Measurements from ENCODE around the gene CUBN.

CUBN gene

DNA sequence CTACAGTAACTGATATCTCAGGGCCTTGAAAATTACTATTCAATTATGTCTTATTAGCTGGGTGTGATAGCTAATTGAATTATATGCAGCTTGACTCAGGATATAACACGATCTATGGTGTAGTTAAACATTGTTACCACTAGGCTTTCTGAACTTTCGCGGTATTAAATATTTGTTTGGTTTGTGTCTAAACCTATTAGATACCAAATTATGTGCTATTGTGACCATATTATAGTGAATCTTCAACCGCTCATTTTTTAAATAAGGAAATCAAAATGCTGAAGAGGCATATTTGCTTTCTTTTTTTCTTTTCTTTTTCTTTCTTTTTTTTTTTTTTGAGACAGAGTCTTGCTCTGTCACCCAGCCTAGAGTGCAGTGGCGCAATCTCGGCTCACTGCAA lies 213.1 kb downstream of the CUBN start:
- no peak for DNase-seq (ENCODE audit: low read depth)

GRCh38 chr10:16915300-16915699 lies 214.3 kb downstream of the CUBN start:
- no peak for DNase-seq (ENCODE audit: low read depth)

- no peak for DNase-seq (ENCODE audit: low read depth)
Measured at GRCh38 chr10:16913266-16913665, 216.3 kb downstream of the CUBN start.

- DNase-seq (ENCODE audit: low read depth), result no peak
Measured at GRCh38 chr10:16910793-16911164, 218.8 kb downstream of the CUBN start.

GRCh38 chr10:16909961-16910792 lies 219.4 kb downstream of the CUBN start:
- DNase-seq (ENCODE audit: low read depth), result no peak

DNA sequence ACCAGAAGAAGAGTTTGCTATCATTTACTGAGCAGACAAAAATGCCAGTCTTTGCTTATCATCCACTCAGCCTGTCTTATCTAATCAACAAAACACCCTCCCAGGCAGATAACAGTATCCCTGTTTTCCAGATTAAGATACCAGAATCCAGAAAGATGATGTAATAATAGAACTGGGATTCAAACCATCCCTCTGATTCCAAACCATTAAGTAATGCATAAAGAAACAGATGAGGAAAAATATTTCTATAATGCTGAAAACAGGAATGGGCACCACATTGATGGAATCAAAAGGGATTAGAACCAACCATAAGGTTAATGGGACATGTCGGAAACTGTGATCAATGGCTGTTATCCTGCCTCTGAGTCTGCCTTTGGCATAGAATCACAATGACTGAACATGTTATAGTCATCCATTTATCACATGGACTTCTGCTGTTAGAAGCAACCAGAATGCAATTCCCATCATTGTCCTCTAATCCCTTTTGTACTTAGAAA lies 220.3 kb downstream of the CUBN start:
- no peak for DNase-seq (ENCODE audit: low read depth)

GRCh38 chr10:16907687-16908086 lies 221.9 kb downstream of the CUBN start:
- no peak for DNase-seq (ENCODE audit: low read depth)

GRCh38 chr10:16905320-16905719 lies 224.3 kb downstream of the CUBN start:
- DNase-seq (ENCODE audit: low read depth), result no peak

DNA sequence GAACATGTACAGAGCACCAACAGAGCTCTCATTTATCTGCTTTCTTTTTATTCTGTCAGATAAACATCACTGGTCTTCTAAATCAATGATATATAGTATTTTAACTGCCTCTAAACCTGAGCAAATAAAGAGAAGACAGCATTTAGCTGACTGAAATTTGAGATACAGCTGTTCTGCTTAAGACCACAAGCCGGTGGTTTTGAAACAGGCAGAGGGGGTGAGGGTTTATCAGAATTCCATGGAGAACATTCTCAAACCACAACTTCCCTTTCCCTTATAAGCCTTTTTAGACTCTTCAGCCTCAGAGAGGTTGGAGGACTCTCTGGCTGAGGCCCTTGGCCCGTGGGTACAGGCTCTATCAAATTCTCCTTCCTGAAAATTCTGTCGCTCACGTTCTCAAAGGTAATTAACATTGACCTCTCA lies 225.0 kb downstream of the CUBN start:
- DNase-seq (ENCODE audit: low read depth), result no peak

DNA sequence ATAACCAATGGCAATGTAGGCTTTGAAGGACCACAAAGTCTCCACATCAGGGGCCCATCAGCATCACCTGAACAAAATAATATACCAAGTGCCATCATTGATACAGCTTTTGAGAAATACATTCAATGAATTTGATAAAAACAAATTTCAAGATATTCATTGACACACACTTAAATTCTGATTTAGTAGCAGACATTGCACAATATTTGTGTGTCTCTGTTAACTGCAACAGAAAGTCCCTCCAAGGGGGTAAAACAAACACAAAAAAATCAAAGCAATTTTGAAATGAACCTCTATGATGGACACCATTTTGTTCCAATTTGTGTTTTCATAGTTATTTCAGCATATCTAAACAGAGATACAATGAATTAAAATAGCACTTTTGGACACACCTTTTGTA lies 225.6 kb downstream of the CUBN start:
- DNase-seq (ENCODE audit: low read depth), result no peak

GRCh38 chr10:16902606-16903005 lies 227.0 kb downstream of the CUBN start:
- DNase-seq (ENCODE audit: low read depth), result no peak

GRCh38 chr10:16901106-16901505 lies 228.5 kb downstream of the CUBN start:
- no peak for DNase-seq (ENCODE audit: low read depth)

DNA sequence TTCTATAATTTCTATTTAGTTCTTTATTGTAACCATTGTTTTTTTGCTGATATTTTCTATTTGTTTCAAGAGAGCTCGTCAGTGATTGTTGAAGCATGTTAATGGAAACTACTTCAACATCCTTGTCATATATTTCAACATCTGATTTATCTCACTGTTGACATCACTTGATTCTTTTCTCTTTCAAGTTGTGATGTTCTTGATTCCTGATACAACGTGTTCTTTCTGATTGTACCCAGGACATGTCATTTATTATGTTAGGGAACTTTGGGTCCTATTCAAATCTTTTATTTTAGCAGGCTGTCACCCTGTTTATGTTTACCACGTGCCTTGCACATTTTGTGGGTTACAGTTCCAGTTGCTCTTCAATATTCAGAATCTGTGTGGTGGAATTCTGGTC lies 232.6 kb downstream of the CUBN start:
- DNase-seq (ENCODE audit: low read depth), result no peak

GRCh38 chr10:16894821-16895220 lies 234.8 kb downstream of the CUBN start:
- DNase-seq (ENCODE audit: low read depth), result no peak

DNA sequence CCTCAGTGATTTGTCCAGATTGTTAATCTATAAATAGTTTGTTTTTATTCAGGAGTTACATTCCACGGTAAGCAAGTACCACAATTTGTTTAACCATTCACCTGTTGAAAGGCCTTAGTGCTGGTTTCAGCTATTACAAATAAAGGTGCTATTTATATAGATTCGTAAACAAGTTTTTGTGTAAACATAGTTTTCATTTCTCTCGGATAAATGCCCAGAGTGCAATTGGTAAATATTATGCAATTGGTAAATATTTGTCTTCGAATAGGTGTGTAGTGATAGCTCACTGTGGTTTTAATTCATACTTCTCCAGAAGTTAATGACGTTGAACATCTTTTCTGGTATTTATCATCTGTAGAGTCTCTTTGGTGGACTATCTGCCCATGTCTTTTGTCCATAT lies 235.9 kb downstream of the CUBN start:
- no peak for DNase-seq (ENCODE audit: low read depth)

DNA sequence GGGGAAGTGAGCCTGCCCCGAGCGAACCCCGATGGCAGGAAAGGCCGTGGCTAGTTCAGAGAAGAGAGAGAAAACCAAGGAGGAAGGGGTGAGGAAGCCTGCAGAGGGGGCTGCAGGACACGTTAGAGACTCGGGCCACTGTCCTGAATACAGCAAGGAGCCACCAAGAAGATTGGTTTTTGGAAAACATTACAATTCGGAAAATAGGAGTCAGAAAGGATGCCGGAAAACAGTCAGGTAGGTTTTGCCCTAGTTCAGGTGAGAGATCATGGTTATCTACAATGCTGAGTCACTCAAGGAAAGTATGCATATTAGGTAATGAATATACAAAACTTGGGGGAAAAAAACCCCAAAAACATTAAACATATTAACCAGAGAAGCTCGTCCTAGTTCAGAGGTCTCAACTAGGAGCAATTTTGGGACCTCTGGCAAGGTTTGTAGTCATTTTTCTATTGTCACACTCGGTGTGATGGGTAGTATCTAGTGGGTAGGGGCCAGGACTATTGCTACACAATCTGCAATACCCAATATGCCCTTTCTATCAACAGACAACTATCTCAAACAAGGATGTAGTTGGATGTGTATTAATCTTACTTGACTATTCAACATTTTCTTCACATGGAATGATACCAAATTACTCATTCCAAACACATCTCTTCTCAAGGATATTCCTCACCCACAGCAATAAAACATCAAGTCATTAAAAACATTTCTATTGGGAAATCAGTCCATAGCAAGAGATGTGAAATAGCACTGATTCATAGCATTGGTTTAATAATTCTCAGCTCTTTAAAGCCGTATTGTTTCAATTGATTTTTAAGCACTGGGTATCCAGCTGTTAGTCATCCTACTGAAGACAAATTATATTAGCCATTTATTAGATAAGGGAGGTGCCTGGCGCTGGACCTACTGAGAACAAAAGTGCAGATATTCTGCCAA lies 238.0 kb downstream of the CUBN start:
- no peak for DNase-seq (ENCODE audit: low read depth)

DNA sequence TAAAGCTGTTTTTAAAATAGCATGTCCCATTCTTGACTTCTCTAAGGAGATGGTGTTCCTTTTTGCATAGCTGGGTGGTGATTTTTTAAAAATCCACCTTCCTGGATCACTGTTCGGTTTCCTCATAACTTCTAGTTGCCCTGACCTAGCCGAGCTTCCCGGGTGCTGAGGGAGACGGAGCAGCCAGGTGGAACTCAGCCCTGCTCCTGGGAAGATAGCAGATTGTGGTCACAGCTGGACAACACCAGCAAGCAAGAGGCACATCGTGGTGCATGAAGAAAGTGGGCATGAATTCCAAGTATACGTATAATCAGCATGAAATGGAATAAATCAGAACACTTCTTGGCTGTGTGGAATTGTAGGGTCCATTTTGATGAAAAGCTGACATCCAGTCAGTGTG lies 238.9 kb downstream of the CUBN start:
- no peak for DNase-seq (ENCODE audit: low read depth)

DNA sequence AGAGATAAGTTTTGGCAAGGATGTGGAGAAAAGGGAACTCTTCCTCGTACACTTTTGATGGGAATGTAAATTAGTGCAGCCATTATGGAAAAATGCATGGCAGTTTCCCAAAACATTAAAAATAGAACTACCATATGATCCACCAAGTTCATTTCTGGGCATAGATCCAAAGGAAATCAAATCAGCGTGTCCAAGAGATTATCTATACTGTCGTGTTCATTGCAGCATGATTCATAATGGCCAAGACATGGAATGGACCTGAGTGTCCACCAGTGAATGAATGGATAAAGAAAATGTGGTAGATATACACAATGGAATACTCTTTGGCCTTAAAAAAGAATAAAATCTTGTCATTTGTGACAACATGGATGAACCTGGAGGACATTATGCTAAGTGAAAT lies 242.0 kb downstream of the CUBN start:
- no peak for DNase-seq (ENCODE audit: low read depth)

DNA sequence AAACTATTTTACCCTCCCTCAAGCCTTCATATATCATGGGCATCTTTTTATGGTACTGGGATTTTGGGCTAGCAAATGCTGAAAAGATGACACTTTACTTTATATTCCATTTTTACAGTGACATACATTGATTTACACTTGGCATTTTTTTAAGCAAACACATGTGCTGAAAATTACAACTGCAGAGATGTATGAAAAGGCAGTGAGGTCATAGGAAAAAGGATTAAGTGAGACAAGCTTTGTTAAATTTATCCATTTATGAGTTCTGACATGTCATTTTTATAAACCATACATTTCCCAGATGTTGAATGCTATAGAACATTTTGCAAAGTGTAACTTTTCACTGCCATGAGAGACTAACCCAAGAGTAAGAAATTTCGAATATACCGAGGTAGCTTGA lies 243.6 kb downstream of the CUBN start:
- no peak for DNase-seq (ENCODE audit: low read depth)

- no peak for DNase-seq (ENCODE audit: low read depth)
Measured at GRCh38 chr10:16884497-16884896, 245.1 kb downstream of the CUBN start.

DNA sequence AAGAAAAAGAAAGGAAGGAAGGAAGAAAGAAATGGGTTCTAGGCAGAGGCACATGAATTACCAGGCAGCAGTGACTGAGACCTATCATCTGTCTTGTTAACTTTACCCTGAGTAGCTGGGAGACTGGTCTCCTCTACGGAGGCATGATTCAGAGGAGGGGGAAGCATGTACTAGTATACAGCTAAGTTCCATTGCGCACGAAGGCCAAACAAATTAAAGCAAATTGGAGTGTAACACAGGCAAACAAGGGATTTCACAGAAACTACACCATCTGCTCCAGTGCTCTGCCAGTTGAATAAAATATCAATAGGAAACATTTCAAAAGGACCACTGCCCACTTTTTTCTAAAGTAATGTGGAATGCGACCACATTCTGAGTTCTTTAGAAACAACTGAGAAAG lies 246.5 kb downstream of the CUBN start:
- DNase-seq (ENCODE audit: low read depth), result no peak

- DNase-seq (ENCODE audit: low read depth), result no peak
Measured at GRCh38 chr10:16870331-16870730, 259.3 kb downstream of the CUBN start.

DNA sequence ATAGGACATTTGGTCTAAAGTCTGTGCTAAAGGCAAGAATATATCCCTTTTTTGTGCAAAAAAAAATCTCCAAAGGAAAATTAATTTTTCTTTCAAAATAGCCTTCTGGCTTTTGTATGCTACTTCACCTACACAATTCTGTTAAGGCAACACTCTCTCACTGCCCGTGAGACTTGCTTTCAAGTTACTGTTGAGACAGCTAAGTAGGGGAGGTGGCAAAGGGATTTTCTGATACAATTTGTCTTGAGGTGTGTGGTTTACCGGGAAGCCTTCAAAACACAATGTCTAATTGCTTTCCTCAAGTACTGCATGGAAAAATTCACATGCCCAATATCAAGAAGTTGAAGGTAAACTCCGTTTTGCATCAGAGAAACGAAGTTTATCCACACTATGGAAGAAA lies 261.6 kb downstream of the CUBN start:
- DNase-seq (ENCODE audit: low read depth), result no peak
